Fibroblast of the aortic adventitia (primary cell): Measurements from ENCODE around the gene ZNF331. TPM values are rescaled to one million over a fixed set of nuclear protein-coding genes. Genes with fewer than 3 reads are reported as not detected.

ENCODE experiments used
- DNase-seq: peaks from one replicate; pipeline ENCODE4 v3.0.0-alpha.2; 2010; ENCODE audit warnings: low read depth
- H3K4me3 ChIP-seq: 2 replicates; pipeline ENCODE4 v1.5.1; 2011; ENCODE audit warnings: low read depth, mild to moderate bottlenecking, control low read depth, low read length, moderate library complexity
- total RNA-seq: library from RNA; depleted of rRNA; stranded (reverse); fragments of >200 nt; gene quantifications from 2 replicates; pipeline ENCODE4 v1.2.3, GENCODE V29; 2012; ENCODE audit warnings: low replicate concordance
- TF ChIP-seq, protein P1 (sequence below): IDR thresholded peaks from 2 replicates; pipeline ENCODE4 v1.5.1; 2011; ENCODE audit warnings: mild to moderate bottlenecking, low read length, control low read depth, inconsistent platforms; ENCODE audit not compliant: insufficient read depth

The ZNF331 gene
- total RNA-seq, 1 donor = 10.6 TPM

DNA sequence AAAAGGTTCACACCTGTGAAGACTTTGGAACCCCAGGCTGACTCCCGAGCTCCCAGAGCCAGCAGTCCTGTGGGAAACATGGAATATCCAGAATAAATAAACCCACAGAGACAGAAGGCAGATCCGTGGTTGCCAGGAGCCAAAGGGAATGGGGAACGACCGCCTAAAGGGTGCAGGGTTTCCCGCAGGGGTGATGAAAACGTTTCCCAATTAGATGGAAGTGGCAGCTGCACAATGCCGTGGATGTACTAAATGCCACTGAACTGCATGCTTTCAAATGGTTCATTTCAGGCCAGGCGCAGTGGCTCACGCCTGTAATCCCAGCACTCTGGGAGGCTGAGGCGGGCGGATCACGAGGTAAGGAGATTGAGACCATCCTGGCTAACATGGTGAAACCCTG is 70.4 kb downstream of the ZNF331 start:
- H3K4me3 ChIP-seq = no peak overlapping the region
- TF ChIP-seq, protein P1, sequence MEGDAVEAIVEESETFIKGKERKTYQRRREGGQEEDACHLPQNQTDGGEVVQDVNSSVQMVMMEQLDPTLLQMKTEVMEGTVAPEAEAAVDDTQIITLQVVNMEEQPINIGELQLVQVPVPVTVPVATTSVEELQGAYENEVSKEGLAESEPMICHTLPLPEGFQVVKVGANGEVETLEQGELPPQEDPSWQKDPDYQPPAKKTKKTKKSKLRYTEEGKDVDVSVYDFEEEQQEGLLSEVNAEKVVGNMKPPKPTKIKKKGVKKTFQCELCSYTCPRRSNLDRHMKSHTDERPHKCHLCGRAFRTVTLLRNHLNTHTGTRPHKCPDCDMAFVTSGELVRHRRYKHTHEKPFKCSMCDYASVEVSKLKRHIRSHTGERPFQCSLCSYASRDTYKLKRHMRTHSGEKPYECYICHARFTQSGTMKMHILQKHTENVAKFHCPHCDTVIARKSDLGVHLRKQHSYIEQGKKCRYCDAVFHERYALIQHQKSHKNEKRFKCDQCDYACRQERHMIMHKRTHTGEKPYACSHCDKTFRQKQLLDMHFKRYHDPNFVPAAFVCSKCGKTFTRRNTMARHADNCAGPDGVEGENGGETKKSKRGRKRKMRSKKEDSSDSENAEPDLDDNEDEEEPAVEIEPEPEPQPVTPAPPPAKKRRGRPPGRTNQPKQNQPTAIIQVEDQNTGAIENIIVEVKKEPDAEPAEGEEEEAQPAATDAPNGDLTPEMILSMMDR = no peak
- no peak for DNase-seq

DNA sequence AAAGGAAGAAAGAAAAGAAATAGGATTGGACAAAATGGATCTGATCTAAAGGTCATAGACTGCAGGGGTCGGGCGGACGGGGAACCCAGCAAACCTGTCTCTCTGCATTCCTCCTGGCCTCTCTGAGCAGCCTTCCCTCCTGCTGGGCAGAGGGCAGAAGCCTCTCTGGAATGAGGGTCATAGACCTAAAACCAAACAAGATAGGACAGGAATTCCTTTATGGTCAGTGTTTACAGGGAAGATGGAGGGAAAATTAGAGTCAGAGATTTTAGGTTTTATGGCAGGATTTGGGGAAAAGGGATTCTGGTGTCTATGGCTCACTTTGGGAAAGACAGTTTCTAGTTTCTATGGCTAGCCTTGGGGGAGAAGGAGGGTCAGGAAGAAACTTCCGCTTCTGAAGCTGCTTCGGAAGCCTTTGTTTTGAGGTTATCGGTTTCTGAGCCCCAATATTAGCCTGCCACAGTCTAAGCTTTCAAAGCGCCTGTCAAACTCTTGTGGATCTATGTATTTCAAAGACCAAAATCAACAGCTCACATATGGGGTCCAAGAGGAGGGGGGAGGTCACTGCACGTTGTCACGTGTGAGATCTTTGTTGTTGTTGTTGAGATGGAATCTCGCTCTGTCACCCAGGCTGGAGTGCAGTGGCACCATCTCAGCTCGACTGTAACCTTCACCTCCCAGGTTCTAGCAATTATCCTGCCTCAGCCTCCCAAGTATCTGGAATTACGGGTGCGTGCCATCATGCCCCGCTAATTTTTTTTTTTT is 75.0 kb downstream of the ZNF331 start:
- TF ChIP-seq, protein P1 = no peak
- H3K4me3 ChIP-seq = no peak overlapping the region
- DNase-seq = no peak

DNA sequence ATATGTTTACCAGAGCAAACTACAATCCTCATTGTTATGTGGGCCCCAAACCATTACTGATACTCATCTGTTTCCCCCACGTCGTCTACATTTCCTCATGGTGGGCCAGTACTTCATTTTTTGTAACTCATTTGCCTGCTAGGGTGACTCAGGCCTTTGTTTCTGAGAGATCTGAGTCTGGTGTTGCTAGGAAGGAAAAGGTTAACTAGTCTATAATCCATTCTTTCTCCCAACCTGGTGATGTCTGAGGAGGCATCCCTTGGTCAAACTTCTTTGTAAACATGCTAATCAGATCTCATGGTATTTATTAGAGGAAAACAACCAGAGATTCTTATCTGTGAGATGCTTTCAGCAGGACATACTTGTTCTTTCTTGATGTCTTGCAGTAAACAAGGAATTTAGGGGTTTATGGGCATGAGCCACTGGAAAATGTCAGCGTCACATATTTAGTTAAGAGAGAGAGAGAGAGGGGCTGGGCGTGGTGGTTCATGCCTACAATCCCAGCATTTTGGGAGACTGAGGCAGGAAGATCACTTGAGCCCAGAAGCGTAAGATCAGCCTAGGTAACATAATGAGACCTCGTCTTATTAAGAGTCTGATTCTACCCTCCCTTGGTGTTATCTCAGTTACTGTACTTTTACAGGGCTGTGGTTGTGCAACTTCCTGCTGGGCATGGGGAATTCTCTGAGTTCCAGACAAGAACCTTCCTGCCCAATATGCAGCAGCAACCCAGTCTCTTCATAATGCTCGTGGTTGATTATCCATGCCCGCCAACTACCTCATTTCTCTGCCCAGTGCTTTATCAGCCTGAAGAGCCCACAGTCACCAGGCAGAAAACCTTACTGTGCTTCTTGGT is 84.2 kb downstream of the ZNF331 start:
- TF ChIP-seq, protein P1 = no peak
- no peak for DNase-seq
- no peak overlapping the region for H3K4me3 ChIP-seq

DNA sequence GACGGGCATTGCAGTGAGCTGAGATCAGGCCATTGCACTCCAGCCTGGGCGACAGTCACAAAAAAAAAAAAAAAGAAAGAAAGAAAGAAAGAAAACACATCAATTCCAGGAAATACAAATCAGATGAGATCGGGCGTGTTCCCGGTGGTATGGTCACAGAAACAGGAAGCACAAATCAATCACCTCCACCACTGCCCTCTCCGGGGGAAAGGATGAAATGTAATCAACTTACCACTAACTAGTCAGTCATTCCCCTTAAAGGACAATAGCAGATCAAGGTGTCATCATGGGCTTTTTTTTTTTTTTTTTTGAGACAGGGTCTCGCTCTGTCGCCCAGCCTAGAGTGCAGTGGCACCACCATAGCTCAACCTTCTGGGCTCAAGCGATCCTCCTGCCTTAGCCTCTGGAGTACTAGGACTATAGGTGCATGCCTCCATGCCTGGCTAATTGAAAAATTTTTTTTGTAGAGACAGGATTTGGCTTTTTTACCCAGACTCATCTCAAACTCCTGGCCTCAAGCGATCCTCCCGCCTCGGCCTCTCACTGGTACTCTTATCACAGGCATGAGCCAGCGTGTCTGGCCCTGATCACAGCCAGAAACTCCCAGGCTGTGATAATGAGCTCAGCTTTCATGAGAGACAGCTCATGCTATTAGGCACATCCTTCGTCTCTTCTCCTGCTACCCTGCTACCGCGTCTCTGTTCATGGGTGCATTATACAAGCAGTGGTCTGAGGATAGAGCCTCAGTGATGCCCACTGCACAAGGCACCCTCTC is 87.0 kb downstream of the ZNF331 start:
- TF ChIP-seq, protein P1 = no peak
- no peak overlapping the region for H3K4me3 ChIP-seq
- no peak for DNase-seq

DNA sequence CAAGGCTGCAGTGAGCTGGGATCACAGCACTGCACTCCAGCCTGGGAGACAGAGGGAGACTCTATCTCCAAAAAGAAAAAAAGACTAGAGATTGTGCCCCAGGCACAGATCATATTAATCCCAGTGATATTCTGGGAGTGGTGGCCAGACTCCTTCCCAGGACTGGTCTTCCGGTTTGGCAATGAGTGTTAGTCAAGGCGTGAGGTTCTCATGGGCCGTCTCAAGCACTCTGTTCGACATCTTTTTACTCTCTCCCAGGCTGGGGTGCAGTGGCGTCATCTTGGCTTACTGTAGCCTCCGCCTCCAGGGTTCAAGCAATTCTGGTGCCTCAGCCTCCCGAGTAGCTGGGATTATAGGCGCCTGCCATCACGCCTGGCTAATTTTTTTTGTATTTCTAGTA is 88.5 kb downstream of the ZNF331 start:
- H3K4me3 ChIP-seq = no peak overlapping the region
- no peak for DNase-seq
- TF ChIP-seq, protein P1 = no peak

DNA sequence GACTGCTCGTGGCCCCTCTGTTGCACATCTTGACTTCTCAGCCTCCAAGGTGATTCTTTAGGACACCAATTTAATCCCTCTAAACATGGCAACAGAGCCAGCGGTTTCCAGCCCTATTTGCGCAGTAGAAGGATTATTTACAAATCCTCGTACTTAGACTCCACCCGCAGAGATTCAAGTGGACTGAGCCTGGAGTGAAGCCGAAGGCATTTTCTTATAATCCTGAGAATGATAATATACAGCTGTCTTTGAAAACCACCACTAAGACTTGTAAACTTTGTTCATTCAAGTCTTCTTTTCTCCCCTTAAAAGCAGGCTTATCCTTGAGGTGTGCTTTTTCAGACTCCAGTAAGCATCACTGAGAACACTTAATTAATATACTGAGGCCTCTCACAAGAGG is 89.0 kb downstream of the ZNF331 start:
- DNase-seq = no peak
- TF ChIP-seq, protein P1 = no peak
- no peak overlapping the region for H3K4me3 ChIP-seq
